Measurements from ENCODE around the gene CCS. TPM values are rescaled to one million over a fixed set of nuclear protein-coding genes. Genes with fewer than 3 reads are reported as not detected.
"Not testable (repeated sequence)": the region's sequence is repeated elsewhere in the genome, so short reads cannot be mapped to it uniquely, and the experiment has no call there.

CCS gene, protein sequence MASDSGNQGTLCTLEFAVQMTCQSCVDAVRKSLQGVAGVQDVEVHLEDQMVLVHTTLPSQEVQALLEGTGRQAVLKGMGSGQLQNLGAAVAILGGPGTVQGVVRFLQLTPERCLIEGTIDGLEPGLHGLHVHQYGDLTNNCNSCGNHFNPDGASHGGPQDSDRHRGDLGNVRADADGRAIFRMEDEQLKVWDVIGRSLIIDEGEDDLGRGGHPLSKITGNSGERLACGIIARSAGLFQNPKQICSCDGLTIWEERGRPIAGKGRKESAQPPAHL
- total RNA-seq (10 to 100 TPM; 25.7 to 48.0 TPM), polyA plus RNA-seq (100 to 1,000 TPM in 1 of 2 donors, 10 to 100 TPM in 1; 29.8 to 287 TPM)
- long read RNA-seq, donor 1, transcript CCS-208 (8 exons, 1,430 nt) = major isoform, 16 of 38 reads
- long read RNA-seq, donor 1, transcript CCS-205 (7 exons, 1,196 nt) = minor isoform, 8 of 38 reads
- long read RNA-seq, donor 1, partial matches to known transcripts = 1 of 38 reads
- long read RNA-seq, donor 1, other reads (novel, unspliced or antisense) = 10 of 38 reads
- long read RNA-seq, donor 2, transcript CCS-208 (8 exons, 1,430 nt) = major isoform, 6 of 16 reads
- long read RNA-seq, donor 2, partial matches to known transcripts = 4 of 16 reads
- long read RNA-seq, donor 2, other reads (novel, unspliced or antisense) = 1 of 16 reads

DNA sequence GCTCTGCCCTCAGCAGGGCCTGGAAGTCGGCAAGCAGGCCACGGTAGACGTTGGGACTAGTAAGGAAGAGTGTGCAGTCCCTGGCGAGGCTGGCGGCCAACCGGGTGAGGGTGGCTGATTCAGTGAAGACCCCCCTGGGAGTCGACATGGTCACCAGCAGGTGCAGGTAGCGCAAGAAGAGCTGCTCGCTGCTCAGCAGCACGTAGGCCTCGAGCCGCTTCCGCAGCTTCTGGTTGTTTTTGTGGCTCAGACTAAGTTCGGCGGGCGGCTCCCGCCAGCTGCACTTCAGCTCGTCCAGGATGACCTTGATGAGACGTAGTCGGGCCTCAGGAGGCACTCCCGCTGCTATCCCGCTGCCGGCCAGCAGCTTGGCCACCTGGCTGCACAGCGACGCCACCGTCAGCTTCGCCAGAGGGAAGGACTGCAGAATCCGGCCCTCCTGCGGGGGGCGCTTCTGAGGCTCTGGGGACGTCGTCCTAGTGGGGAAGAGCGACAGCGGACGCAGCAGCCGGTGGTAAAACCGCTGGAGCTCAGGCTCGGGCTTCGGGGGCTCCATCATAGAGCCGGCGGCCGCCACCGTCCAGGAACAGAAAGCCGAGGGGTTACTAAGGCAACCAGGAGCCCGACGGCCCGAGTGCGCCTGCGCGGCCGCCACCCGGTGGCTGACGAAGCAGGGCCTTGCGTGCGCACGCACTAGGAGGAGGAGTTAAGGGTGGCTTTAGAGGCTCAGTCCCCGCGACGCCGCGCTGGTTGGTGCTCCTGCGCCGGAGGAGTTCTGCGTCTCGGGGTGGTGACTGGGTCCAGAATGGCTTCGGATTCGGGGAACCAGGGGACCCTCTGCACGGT lies at the start of gene CCS, which contains the start of gene CCDC87:
CCS (plus strand) TSS at position 729 of the 846 bp plus-strand sequence; CDS start at position 806, 77 bp downstream.
CCDC87 (minus strand) TSS at position 607 of the 846 bp plus-strand sequence; CDS start at position 559, 48 bp downstream.
- WGBS, 2 donors = 14 to 15% methylated on average over 68 of the region's 68 CpGs
- no peaks in the 10 kb centered on the region for H3K9me3 ChIP-seq (ENCODE audit: control insufficient read depth, low read length)
- intact Hi-C loops (cut with DNase I) = no loop called here
- peak; percentile 99 to 100 for DNase-seq
- H3K4me3 ChIP-seq (ENCODE audit: low read length in 2 of 2) = peak within 1 kb of the TSS; percentile 49 to 55
- peak within 1 kb of the TSS in 1 of 2 donors; percentile 50 for H3K27ac ChIP-seq (ENCODE audit: low read depth in 1 of 2, low read length in 2 of 2)
- no peaks in the 10 kb centered on the region for H3K36me3 ChIP-seq (ENCODE audit: control insufficient read depth in 1 of 2, insufficient read depth in 2 of 2, low read length in 1 of 2)
- no peaks in the 10 kb centered on the region for H3K27me3 ChIP-seq (ENCODE audit: control insufficient read depth in 1 of 2, insufficient read depth in 2 of 2, low read length in 1 of 2)
- peaks cover 0 to 3% of the 10 kb centered on the region in 2 donors for H3K4me1 ChIP-seq (ENCODE audit: control insufficient read depth in 1 of 2, insufficient read depth in 2 of 2, low read length in 2 of 2)
- ATAC-seq (ENCODE audit: low FRiP score) = peak; percentile 98

DNA sequence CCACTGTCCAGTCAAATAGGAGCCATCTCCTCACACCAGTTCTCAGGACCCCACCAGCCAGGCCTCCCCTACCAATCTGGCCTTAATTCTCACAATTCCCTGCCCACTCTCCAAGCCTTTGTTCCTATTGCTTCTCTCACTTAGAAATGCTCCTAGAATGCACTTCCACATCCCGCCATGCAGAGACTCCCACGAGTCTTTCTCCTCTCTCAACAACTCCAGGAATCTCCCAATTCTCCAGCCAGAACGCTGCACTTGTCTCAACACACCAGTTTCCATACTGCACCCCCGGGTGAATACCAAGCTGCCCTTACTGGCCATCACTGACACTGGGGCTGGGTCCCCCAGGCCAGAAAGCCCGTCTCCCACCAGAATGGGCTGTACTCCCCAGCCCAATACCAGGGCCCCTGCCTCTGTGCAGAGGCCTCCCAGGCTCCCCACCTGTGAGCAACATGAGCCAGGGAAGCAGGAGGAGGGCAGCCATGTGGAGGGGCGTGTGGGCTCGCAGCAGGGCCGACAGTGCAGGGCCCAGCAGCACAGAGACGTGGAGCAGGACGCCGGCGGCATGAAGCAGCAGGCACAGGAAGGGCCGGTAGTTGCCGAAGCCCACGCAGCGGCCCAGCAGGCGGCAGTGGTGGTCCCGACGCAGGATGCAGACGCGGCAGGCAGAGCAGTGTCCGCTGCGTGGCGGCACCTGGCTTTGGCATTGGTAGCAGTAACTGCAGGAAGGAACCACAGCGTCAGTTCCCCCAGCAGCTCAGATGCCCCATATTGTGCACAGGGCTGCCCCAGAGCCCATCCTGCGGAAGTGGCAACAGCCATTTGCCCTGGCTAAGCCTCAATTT lies 49.5 kb upstream of the CCS start:
- 30 to 44% methylated on average over 26 of the region's 26 CpGs for WGBS, 2 donors
- H3K4me1 ChIP-seq (ENCODE audit: control insufficient read depth in 1 of 2, insufficient read depth in 2 of 2, low read length in 2 of 2) = no peaks in the 10 kb centered on the region

DNA sequence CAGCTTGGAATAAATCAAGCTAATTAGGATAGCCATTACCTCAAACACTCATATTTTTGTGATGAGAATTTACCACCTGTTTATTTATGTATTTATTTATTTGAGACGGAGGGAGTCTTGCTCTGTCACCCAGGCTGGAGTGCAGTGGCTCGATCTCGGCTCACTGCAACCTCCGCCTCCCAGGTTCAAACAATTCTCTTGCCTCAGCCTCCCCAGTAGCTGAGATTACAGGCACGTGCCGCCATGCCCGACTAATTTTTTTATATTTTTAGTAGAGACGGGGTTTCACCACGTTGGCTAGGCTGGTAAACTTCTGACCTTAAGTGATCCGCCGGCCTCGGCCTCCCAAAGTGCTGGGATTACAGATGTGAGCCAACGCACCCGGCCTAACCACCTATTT lies 48.0 kb upstream of the CCS start:
- H3K4me3 ChIP-seq (ENCODE audit: low read length in 2 of 2) = peak overlapping the region in 1 of 2 donors; percentile 78
- H3K36me3 ChIP-seq (ENCODE audit: control insufficient read depth in 1 of 2, insufficient read depth in 2 of 2, low read length in 1 of 2); H3K27me3 ChIP-seq (ENCODE audit: control insufficient read depth in 1 of 2, insufficient read depth in 2 of 2, low read length in 1 of 2); intact Hi-C loops (cut with DNase I); H3K4me1 ChIP-seq (ENCODE audit: control insufficient read depth in 1 of 2, insufficient read depth in 2 of 2, low read length in 2 of 2); H3K9me3 ChIP-seq (ENCODE audit: control insufficient read depth, low read length); ATAC-seq (ENCODE audit: low FRiP score); H3K27ac ChIP-seq (ENCODE audit: low read depth in 1 of 2, low read length in 2 of 2); DNase-seq: not testable (repeated sequence)
- 73 to 79% methylated on average over 14 of the region's 14 CpGs for WGBS, 2 donors

More for the DNA sequence above, 49.5 kb upstream of the CCS start:
- no peaks in the 10 kb centered on the region for H3K9me3 ChIP-seq (ENCODE audit: control insufficient read depth, low read length)
- DNase-seq (peak; percentile 71 to 84), ATAC-seq (ENCODE audit: low FRiP score) (no peak)
- no peak overlapping the region for H3K4me3 ChIP-seq (ENCODE audit: low read length in 2 of 2)
- H3K27me3 ChIP-seq (ENCODE audit: control insufficient read depth in 1 of 2, insufficient read depth in 2 of 2, low read length in 1 of 2) = no peaks in the 10 kb centered on the region
- intact Hi-C loops (cut with DNase I) = no loop called here
- H3K36me3 ChIP-seq (ENCODE audit: control insufficient read depth in 1 of 2, insufficient read depth in 2 of 2, low read length in 1 of 2) = no peaks in the 10 kb centered on the region
- no peak overlapping the region for H3K27ac ChIP-seq (ENCODE audit: low read depth in 1 of 2, low read length in 2 of 2)

DNA sequence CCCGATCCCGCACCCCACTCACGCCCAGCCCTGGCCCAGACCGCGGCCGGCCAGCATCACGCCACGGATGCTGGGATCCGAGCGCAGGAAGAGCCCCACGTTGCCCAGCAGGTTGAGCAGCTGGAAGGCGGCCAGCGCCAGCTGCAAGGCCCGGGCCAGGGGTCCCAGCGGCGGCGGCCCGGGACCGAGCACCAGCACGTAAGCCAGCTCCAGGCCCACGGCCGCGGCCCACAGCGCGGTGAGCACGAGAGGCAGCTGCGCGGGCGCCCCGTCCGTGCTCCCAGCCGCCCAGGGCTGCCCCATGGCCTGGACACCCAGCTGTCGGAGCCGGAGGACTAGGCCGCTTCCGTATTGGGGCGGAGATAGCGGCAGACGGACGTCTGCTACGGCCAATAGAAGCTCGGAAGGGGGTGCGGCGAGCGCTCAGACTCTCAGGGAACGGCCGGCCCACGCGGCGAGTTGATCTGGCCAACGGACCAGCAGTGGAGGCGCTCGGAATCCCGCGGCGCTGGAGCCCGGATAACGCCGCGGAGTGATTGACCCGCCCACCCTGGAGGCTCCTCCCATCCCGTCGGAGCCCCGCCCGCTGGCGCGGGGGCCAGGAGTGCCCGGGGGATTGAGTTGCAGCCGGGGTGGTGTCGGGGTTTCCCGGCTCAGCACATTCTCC lies 47.2 kb upstream of the CCS start, which contains the start of gene ZDHHC24:
ZDHHC24 (minus strand) TSS at position 348 of the 667 bp plus-strand sequence; CDS start at position 303, 45 bp downstream.
- Histone ChIP-seq H3K36me3 (ENCODE audit: control insufficient read depth in 1 of 2, insufficient read depth in 2 of 2, low read length in 1 of 2) (no peaks in the 10 kb centered on the region), H3K27me3 (ENCODE audit: control insufficient read depth in 1 of 2, insufficient read depth in 2 of 2, low read length in 1 of 2) (no peaks in the 10 kb centered on the region), H3K4me1 (ENCODE audit: control insufficient read depth in 1 of 2, insufficient read depth in 2 of 2, low read length in 2 of 2) (no peaks in the 10 kb centered on the region), H3K9me3 (ENCODE audit: control insufficient read depth, low read length) (no peaks in the 10 kb centered on the region), H3K27ac (ENCODE audit: low read depth in 1 of 2, low read length in 2 of 2) (no peak within 1 kb of the TSS), H3K4me3 (ENCODE audit: low read length in 2 of 2) (peak within 1 kb of the TSS; percentile 71 to 78)
- 0 to 1% methylated on average over 71 of the region's 71 CpGs for WGBS, 2 donors
- DNase-seq = peak; percentile 99
- intact Hi-C loops (cut with DNase I) = no loop called here
- ATAC-seq (ENCODE audit: low FRiP score) = peak; percentile 97

DNA sequence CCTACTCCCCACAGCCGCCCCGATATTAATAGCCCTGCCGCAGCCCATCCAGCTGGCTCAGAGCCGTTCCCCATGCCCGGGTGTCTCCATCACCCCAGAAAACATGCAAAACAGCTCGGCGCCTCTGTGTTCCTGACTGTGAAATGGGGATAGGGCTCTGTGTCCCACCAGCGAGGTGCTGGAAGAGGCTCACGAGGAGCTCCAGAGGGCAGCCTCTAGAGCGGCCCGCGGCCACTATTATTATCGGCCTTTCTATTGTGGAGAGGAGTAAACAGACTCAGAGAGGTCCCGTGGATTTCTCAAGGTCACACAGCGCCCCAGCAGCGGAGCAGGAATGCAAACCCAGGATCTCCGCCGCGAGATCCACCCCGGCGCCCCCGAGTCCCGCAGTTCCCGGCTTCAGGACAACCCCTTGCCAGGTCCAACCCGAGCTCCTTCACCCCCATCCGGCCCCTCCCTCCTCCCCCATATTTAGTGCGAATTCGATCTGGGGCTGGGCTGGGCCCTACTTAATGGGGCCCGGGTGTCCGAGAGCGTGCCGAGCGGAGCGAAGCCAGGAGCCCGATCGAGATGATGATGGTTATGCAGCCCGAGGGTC lies 46.5 kb upstream of the CCS start, which contains the start of gene ACTN3:
ACTN3 (plus strand) TSS at position 536 of the 598 bp plus-strand sequence; CDS start at position 571, 35 bp downstream.
- DNase-seq (peak in 1 of 2 donors; percentile 74), ATAC-seq (ENCODE audit: low FRiP score) (peak; percentile 37)
- intact Hi-C loops (cut with DNase I) = no loop called here
- H3K36me3 ChIP-seq (ENCODE audit: control insufficient read depth in 1 of 2, insufficient read depth in 2 of 2, low read length in 1 of 2) = no peaks in the 10 kb centered on the region
- H3K27ac ChIP-seq (ENCODE audit: low read depth in 1 of 2, low read length in 2 of 2) = no peak within 1 kb of the TSS
- peak within 1 kb of the TSS; percentile 71 to 78 for H3K4me3 ChIP-seq (ENCODE audit: low read length in 2 of 2)
- H3K4me1 ChIP-seq (ENCODE audit: control insufficient read depth in 1 of 2, insufficient read depth in 2 of 2, low read length in 2 of 2) = no peaks in the 10 kb centered on the region
- no peaks in the 10 kb centered on the region for H3K27me3 ChIP-seq (ENCODE audit: control insufficient read depth in 1 of 2, insufficient read depth in 2 of 2, low read length in 1 of 2)
- no peaks in the 10 kb centered on the region for H3K9me3 ChIP-seq (ENCODE audit: control insufficient read depth, low read length)
- 1 to 2% methylated on average over 37 of the region's 37 CpGs for WGBS, 2 donors

DNA sequence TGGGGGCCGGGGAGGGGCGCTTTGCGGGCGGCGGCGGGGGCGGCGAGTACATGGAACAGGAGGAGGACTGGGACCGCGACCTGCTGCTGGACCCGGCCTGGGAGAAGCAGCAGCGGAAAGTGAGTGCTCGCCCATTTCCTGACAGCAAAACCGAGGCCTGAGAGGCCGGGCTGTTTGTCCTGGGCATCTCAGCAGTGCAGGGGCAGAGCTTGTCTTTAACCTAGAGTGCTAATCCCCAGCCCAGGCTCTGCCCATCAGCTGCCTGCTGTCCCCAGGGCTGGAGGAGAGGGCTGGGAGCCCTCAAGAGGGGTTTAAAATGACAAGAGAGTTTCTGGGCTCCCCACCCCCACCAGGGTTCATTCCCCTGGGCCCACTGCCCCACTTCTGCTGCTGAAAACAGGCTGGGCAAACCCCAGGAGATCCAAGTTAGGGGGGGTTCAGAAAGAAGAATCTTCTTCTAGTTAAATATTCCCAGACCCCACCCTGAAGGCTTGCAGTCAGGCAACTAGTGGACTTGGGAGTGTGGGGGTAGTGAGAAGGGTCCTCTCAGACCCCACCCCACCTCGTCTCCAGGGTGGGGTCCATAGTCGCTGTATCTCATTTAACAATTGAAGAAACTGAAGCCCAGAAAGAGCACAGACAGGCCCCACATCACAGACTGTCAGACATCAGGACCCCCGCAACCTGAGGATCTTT lies 45.9 kb upstream of the CCS start:
- Histone ChIP-seq H3K4me3 (ENCODE audit: low read length in 2 of 2) (no peak overlapping the region), H3K27ac (ENCODE audit: low read depth in 1 of 2, low read length in 2 of 2) (no peak overlapping the region), H3K36me3 (ENCODE audit: control insufficient read depth in 1 of 2, insufficient read depth in 2 of 2, low read length in 1 of 2) (no peaks in the 10 kb centered on the region), H3K9me3 (ENCODE audit: control insufficient read depth, low read length) (no peaks in the 10 kb centered on the region), H3K27me3 (ENCODE audit: control insufficient read depth in 1 of 2, insufficient read depth in 2 of 2, low read length in 1 of 2) (no peaks in the 10 kb centered on the region), H3K4me1 (ENCODE audit: control insufficient read depth in 1 of 2, insufficient read depth in 2 of 2, low read length in 2 of 2) (no peaks in the 10 kb centered on the region)
- no peak for ATAC-seq (ENCODE audit: low FRiP score)
- no peak for DNase-seq
- intact Hi-C loops (cut with DNase I) = no loop called here
- WGBS, 2 donors = 31 to 32% methylated on average over 18 of the region's 18 CpGs

DNA sequence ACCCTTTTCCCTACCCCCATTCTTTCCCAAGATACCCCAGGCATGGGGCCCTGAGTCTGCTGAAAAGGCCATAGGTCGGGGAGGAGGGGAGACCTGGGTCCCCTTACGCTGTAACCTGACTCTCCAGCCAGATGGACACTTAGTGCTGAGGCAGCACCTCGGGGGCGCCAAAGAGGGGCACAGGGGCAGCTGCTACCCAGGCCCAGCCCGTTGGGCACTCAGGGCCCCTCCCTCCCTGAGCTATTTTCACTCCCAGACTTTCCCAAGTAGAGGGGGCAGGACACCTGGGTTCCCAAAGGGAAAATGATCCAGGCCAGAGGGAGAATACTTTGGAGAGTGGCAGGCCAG lies 45.3 kb upstream of the CCS start:
- H3K36me3 ChIP-seq (ENCODE audit: control insufficient read depth in 1 of 2, insufficient read depth in 2 of 2, low read length in 1 of 2) = no peaks in the 10 kb centered on the region
- no peaks in the 10 kb centered on the region for H3K9me3 ChIP-seq (ENCODE audit: control insufficient read depth, low read length)
- no peaks in the 10 kb centered on the region for H3K27me3 ChIP-seq (ENCODE audit: control insufficient read depth in 1 of 2, insufficient read depth in 2 of 2, low read length in 1 of 2)
- DNase-seq (no peak), ATAC-seq (ENCODE audit: low FRiP score) (no peak)
- intact Hi-C loops (cut with DNase I) = no loop called here
- no peaks in the 10 kb centered on the region for H3K4me1 ChIP-seq (ENCODE audit: control insufficient read depth in 1 of 2, insufficient read depth in 2 of 2, low read length in 2 of 2)
- H3K4me3 ChIP-seq (ENCODE audit: low read length in 2 of 2) = no peak overlapping the region
- H3K27ac ChIP-seq (ENCODE audit: low read depth in 1 of 2, low read length in 2 of 2) = no peak overlapping the region
- WGBS, 2 donors = 51 to 61% methylated on average over 5 of the region's 5 CpGs

Measured in aorta (tissue), 5 donors.